ENCODE results near the gene UQCRQ.
A peak's percentile ranks its signal among the peaks of the same experiment; 100 is the strongest.

The UQCRQ gene

GRCh38 chr5:132866342-132867045 is at the start of gene UQCRQ, which contains the start of gene GDF9:
Gene UQCRQ (plus strand): TSS chr5:132866642. CDS start chr5:132866882, 240 bp downstream.
Gene GDF9 (minus strand): TSS chr5:132866469. CDS start chr5:132864533, 1,936 bp downstream.
- peak; percentile 78 for DNase-seq (ENCODE audit: low read depth)

GRCh38 chr5:132817011-132817410 is 49.4 kb upstream of the UQCRQ start:
- DNase-seq (ENCODE audit: low read depth) = no peak

- DNase-seq (ENCODE audit: low read depth) = no peak
These were observed 47.0 kb upstream of the UQCRQ start for GRCh38 chr5:132819468-132819867.

- DNase-seq (ENCODE audit: low read depth) = peak; percentile 90
These were observed 46.2 kb upstream of the UQCRQ start for GRCh38 chr5:132820162-132820754.

- no peak for DNase-seq (ENCODE audit: low read depth)
These were observed 45.1 kb upstream of the UQCRQ start for GRCh38 chr5:132821350-132821749.

GRCh38 chr5:132821791-132822190 is 44.7 kb upstream of the UQCRQ start:
- DNase-seq (ENCODE audit: low read depth) = no peak

GRCh38 chr5:132822650-132823480 is 43.6 kb upstream of the UQCRQ start:
- DNase-seq (ENCODE audit: low read depth) = no peak

- no peak for DNase-seq (ENCODE audit: low read depth)
These were observed 42.9 kb upstream of the UQCRQ start for GRCh38 chr5:132823481-132824050.

GRCh38 chr5:132824426-132824825 is 42.0 kb upstream of the UQCRQ start:
- DNase-seq (ENCODE audit: low read depth) = no peak

- DNase-seq (ENCODE audit: low read depth) = no peak
These were observed 41.2 kb upstream of the UQCRQ start for GRCh38 chr5:132825033-132825833.

GRCh38 chr5:132825834-132826391 is 40.5 kb upstream of the UQCRQ start:
- no peak for DNase-seq (ENCODE audit: low read depth)

GRCh38 chr5:132826424-132827082 is 39.9 kb upstream of the UQCRQ start:
- no peak for DNase-seq (ENCODE audit: low read depth)

GRCh38 chr5:132827943-132828673 is 38.3 kb upstream of the UQCRQ start:
- DNase-seq (ENCODE audit: low read depth) = no peak

GRCh38 chr5:132828846-132829494 is 37.5 kb upstream of the UQCRQ start:
- no peak for DNase-seq (ENCODE audit: low read depth)

- peak; percentile 35 for DNase-seq (ENCODE audit: low read depth)
These were observed 36.6 kb upstream of the UQCRQ start for GRCh38 chr5:132829742-132830435.

GRCh38 chr5:132830436-132831094 is 35.9 kb upstream of the UQCRQ start, which contains the start of gene SHROOM1:
Gene SHROOM1 (minus strand): TSS chr5:132830647. CDS start chr5:132826140, 4,507 bp downstream.
- DNase-seq (ENCODE audit: low read depth) = no peak

- DNase-seq (ENCODE audit: low read depth) = no peak
These were observed 35.2 kb upstream of the UQCRQ start for GRCh38 chr5:132831095-132831860.
